HG03571 (cell line): ENCODE results near the gene SUSD5.
"Not testable (repeated sequence)": the region's sequence is repeated elsewhere in the genome, so short reads cannot be mapped to it uniquely, and the experiment has no call there.

Experiments
- ATAC-seq: cut with Tn5 transposase; IDR thresholded peaks from one replicate; pipeline ENCODE4 v1.9.1; 2021; ENCODE audit not compliant: unreplicated experiment

Gene SUSD5

DNA sequence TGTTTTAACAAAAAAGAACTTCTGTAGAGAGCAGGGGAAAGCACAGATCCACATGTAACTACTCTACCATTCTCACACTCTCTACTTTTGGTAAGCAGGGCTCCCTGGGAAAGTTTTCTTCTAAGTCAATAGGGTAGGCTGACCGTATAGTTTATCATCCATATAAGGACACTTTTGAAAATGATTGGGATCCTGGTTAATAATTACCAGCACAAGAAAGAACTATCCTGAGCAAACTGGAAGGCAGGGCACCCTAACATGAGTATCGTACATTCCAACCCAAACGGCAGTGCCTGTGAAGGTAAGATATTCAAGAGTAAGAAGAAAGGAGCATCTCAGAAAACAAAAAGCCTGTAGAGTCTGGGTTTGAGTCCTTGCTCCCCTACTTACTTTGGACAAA lies 22.1 kb downstream of the SUSD5 start:
- no peak for ATAC-seq

DNA sequence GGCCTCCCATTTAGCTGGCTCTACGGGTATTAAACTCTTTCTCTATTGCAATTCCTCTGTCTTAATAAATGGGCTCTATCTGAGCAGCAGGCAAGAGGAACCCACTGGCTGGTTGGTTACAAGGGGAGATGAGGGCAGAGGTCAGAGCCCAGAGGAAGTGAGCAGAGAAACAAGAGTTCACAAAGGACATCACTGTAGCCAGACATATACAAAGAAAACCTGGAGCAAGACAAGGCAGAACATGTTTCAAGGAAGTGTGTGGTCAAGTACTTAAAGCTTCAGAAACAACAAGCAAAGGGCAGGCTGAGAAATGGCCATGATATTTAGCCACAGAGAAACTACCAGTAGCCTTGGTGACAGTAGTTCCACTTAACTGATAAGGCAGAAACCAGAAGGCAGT lies 24.3 kb downstream of the SUSD5 start:
- no peak for ATAC-seq

DNA sequence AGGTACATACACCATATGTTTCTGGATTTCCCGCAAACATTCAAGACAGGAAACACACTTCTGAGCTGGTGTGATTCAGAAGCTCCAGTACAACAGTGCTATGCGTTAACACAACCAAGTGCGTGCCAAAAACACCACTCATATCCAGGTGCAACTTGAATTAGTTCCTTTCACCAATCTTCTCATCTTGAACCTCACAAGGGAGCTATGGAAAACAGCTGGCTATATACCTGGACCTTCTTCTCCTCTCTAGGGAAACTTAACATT lies 31.3 kb downstream of the SUSD5 start:
- ATAC-seq = no peak

DNA sequence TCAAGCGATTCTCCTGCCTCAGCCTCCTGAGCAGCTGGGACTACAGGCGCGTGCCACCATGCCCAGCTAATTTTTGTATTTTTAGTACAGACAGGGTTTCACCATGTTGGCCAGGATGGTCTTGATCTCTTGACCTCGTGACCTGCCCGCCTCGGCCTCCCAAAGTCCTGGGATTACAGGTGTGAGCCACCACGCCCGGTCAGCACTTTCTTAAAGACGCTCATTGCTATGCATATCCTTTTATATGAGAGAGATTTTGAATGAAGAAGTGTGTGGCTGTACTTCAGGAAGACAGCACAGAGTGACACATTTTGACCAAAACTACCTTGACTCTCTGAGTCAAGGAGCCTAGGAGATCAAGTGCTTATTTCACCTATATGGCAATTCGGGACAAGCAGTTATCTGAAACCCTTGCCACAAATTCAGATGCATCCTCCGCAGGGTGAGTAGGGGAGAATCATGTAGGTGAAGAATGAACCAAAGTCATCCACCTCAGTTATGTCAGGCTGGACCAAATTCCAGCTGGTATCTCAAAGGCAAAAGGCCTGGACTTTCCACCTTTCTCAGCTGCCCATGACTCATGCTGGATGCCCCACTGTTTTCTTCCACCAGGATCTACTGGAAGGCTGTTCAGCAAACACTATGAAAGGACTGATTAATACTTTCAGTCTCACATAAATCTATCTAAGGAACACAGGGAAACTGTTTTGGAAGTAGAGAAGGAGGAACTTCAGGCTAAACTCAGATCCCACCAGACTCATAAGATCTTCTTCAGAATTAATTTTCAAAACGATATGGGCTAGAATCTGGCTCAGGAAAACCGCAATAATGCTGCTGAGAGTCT lies 31.9 kb downstream of the SUSD5 start:
- no peak for ATAC-seq

DNA sequence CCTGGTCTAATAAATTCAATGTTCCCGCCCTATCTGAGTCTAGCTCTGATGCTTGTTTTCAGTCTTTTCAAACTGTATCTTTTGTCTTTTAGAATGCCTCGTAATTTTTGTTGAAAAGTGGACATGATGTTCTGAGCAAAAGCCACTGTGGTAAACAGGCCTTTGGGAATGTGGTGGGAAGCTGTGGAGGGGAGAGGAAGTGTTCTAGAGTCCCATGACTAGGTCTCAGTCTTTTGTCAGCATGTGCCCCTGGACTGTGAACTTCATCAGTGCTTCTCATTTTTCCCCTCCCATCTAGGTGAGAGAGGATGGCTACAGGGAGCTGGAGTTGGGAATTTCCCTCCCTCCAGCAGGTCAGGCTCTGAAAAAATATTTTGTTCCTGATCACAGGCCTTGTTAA lies 33.7 kb downstream of the SUSD5 start:
- no peak for ATAC-seq

DNA sequence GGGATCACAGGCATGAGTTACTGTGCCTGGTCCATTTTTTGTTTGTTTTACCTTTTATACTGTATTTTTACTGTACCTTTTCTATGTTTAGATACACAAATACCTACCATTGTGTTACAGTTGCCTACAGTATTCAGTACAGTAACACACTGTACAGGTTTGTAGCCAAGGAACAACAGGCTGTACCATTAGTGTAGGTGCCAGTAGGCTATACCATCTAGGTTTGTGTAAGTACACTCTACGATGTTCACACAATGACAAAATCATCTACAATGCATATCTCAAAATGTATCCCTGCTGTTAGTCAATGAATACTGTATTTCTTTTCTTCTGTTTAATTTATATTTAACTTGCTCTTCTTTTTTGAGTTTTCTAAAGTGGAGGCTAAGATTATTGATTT lies 37.0 kb downstream of the SUSD5 start:
- not testable (repeated sequence) for ATAC-seq

DNA sequence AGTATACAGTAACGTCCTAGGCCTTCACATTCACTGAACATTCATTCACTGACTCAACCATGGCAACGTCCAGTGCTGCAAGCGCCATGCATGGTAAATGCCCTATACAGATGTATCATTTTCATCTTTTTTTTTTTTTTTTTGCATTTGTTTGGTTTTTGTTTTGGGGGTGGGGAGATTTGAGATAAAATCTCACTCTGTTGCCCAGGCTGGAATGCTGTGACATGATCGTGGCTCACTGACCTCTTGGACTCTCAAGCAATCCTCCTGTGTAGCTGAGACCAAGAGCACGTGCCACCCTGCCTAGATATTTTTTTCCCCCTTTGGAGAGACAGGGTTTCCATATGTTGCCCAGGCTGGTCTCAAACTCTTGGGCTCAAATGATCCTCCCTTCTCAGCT lies 37.4 kb downstream of the SUSD5 start:
- no peak for ATAC-seq

DNA sequence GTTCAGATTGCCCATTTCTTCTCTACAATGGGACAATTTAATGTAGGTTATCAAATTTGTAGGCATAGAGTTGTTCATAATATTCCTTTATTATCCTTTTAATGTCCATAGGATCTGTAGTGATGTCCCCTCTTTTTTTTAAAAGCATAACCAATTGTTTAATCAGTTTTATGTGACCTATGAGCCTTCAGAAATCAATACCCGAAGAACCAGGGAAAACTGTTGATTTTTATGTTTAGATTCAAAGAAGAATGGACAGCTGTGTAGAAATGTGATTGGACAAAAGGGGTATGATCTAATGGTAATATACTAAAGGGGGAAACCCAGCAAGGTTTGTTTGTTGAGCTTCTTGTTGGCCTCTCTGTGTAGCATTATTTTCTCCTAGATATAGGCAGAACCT lies 39.5 kb downstream of the SUSD5 start:
- no peak for ATAC-seq

DNA sequence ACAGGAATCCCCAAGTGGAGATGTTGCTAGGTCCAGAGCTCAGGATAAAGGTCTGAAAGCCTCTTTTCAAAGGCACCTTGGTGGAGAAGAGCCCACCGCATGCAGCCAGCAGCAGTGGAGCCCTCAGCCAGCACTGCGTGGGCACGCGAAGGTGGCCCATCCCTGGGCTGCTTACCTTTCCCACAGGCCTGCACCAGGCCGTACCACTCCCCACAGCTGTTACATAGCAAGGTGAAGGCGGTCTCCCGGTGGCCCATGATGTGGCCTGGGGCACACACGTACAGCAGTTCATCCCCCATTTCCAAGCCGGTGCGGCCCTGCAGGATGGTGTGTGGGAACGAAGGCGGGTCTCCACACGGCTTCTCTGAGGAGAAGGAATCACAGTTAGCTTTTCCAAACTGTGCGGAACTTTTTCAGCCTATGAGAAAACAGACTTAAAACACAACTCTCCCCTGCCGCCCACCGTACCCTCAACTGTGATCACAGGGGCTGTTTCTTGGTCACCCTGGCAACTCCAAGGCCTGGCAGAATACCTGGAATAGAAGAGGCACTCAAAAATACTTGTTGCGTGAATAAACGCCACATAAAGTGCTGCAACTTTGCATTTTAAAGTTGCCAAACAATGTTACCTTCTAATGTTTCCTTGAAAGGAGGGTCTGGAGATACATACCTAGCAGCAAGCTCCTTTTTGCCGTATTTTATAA lies 43.7 kb downstream of the SUSD5 start:
- no peak for ATAC-seq

DNA sequence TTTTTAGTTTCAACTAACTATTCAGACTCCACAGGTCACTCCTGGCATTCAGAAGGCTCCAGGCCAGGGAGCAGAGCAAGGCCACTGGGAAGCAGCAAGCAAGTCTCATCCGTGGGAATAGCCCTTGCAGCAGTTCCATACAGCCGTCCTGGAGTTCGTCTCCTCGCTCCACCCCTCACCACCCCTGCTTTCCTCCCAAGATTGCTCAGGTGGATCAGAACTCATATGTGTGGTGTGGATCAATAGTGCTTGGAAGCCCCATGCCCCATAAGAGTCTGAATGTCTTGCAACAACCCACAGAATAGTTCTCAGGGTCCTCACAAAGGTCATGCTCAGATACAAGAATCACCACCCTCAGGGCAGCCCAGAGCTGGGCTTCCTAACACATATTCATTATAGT lies 44.5 kb downstream of the SUSD5 start:
- ATAC-seq = no peak

DNA sequence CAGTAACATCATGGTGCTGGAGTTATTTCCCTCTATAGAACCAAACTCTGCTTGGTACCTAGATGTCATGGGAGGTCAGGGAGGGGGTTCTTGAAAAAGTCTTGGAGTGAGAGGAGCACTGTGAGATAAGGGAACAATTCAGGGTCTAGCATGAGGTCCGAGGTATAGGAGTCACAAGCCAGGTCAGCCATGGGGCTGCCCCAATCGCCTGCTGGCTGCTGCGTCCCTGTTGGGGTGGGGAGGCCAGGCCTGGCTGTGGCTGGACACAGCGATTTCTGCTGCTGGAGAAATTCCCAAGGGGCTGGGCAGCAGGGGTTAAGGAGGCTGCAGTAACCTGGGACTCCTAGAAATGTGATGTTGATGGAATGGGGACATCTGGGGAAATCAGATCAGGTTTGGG lies 44.9 kb downstream of the SUSD5 start:
- no peak for ATAC-seq

DNA sequence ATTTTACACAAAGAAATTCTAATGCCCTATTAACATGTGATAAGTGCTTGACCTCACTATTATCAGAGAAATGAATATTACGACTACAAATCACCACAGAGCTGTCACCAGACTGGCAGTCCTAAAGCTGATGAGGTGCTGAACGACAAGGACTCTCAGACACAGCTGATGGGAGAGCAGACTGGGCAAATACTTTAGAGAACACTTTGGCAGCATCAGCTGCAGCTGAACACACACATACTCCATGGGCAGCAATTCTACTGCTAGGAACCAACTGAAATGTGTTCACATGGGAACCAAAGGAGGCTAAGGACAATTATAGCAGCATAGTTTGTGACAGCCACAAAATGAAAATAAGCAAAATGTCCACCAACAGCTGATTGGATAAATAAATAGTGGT lies 45.5 kb downstream of the SUSD5 start:
- ATAC-seq = no peak

DNA sequence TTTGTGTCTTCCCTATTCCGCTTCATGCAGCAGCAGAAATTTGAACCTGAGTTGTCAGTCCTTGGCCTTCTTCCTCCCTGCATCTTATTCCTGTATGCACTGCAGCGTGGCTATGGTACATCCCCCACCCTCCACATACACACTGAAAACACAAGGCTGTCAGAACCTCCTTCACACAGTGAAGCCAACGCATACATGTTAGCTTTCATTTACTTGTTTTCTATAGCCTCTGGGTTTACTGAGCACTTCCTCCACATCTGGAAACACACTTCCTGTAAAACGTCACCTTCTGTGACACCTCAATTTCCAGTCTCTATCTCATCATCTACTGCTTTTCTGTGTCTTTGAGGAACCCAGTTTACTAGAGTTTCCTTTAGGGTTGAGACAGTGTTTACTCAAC lies 47.0 kb downstream of the SUSD5 start:
- no peak for ATAC-seq

DNA sequence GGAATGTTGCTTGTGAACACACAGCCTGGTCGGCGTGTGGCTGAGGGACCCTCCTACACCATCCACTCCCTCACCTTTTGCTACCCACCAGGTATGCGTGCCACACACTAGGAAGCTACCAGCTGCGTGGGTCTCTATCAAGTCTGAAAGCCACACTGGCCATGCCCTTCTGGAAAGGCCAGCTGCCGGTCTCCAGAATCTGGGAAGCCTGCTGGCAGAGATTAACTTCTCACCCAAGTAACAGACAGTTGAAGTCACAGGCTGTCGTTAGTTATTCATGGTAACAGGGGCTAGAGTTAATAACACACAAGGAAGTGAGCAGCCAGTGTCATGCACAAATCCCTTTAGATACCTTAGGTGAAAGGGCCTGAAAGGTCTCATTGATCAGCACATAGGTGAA lies 48.1 kb downstream of the SUSD5 start:
- ATAC-seq = no peak

DNA sequence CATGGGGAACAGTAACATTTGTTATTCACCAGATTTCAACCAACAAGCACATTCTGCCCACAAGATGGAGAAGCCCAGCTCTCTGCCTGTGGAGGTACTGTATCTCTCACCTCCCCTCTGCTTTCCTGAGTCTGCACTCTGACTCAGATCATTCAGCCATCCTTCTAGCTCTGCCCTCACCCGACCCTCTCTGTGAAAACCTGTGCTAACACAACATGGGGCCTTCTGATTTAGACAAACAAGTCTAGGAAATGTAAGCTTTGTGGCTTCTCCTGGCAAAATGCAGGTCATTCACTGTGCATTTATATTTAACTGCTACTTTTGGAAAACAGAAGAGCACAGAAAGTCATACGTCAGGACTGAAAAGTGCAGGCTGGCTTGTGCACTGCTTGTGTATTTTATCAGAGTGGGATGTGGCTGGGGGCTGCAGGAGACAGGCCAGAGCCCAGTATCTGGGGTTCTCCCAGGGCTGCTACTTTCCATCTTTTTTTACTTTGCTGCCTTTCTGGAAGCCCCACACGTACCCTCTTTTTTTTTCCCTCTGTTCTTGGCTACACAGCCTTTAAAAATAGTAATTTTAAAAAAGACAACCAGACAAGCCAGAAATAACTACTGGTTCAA lies 50.8 kb downstream of the SUSD5 start:
- no peak for ATAC-seq

DNA sequence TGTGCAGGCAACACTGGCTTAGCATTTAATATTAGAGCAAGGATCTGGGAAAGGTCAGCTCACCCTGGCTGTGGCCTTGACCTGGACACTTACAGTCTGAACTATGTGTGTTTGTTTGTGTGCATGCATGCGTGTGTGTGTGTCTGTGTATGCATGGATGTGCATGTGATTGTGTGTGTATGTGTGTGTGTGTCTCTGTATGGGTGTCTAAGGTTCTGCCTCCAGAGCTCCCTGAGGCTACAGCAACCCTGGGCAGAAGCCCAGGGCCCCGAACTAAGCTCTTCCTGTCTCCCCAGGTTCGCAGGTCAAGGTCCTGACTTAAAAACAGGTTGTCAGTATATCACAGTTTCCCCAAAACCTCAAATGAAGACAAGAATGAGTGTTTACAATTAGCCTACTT lies 51.3 kb downstream of the SUSD5 start:
- ATAC-seq = no peak

DNA sequence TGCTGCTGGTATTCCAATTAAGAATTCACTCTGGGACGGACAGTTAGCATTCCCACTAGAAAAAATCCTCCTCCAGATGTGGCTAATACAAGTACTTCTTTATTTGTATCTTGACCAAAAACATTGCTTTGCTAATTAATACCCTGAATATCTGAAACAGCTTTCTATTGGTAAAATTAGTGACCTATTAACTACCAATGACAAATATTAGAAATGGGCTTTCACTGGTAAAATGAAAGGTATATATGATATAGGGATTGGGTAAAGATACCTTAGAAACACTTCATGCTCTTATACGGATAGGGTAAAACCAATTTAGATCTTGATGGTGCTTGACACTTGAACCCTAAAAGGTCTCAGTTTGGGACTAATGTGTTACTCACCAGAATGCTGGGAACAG lies 52.5 kb downstream of the SUSD5 start:
- ATAC-seq = no peak

DNA sequence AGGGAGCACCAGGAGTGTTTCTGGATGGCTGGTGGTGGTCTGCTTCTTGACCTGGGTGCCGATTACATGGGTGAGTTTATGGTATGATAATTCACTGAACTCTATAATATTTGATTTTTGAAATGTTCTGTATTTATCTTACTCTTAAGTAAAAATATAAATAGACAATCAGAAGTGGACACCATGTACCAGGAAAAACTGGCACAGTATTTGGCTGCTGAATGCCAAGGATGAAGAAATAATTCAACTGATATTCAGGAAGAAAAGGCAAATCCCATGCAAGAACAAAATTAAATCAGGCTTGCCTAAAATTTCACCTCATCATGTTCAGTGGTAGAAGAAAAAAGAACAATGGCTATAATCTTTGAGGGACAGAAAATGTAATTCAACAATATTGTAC lies 53.2 kb downstream of the SUSD5 start:
- no peak for ATAC-seq

DNA sequence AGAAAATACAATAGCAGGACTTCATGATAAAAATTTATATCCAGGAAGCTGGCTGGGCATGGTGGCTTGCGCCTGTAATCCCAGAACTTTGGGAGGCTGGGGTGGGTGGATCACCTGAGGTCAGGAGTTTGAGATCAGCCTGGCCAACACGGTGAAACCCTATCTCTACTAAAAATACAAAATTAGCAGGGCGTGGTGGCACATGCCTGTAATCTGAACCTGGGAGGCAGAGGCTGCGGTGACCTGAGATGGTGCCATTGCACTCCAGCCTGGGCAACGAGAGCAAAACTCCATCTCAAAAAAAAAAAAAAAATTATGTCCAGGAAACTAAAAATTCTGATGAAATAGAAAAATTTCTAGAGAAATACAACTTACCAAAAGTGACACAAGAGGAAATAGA lies 56.0 kb downstream of the SUSD5 start:
- not testable (repeated sequence) for ATAC-seq

DNA sequence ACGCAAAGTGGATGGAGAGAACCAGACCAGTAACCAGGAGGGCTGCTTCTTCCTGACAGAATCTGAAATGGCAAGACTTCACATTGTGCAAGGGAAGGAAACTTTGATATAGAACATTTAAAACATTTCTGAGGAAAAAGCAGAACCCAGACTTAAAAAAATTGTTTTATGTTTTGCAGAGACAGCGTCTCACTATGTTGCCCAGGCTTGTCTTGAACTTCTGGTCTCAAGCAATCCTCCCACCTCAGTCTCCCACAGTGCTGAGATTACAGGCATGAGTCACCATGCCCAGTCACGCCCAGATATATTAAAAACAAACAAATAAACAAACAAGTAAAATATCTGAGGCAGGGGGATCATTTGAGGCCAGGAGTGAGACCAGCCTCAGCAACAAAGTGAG lies 58.6 kb downstream of the SUSD5 start:
- no peak for ATAC-seq

DNA sequence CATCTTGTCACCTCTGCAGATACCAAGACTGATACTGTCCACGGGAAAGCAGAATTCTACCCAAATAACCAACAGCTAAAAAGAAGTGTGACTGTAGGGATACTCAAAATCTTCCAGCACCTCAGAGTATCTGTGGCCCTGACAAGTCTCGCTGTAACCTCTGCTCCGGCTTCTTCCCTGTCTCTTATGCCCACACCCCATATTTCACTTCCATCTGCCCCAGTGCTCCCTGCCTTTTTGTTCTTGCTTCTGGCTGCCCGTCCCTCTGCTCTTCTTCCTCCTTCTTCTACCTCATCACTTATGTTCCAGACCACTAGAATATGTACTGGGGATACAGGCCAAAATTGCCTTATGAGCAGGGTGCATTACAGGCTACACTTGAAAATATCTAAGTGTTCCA lies 59.4 kb downstream of the SUSD5 start:
- ATAC-seq = no peak

DNA sequence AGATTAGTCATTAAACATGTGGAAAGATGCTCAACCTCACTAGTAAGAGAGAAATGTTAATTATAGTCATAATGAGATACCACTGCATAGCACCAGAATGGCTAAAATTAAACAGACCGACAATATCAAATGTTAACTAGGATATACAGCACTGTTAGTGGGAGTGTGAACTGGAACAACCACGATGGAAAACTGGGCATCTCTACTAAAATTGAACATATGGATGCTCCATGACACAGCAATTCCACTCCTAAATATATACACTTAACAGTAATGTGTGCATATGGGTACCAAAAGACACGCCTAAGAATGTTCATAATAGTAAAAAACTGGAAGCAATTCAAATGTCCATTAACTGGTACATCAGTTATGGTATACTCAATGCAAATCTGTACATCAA lies 63.3 kb downstream of the SUSD5 start:
- no peak for ATAC-seq

DNA sequence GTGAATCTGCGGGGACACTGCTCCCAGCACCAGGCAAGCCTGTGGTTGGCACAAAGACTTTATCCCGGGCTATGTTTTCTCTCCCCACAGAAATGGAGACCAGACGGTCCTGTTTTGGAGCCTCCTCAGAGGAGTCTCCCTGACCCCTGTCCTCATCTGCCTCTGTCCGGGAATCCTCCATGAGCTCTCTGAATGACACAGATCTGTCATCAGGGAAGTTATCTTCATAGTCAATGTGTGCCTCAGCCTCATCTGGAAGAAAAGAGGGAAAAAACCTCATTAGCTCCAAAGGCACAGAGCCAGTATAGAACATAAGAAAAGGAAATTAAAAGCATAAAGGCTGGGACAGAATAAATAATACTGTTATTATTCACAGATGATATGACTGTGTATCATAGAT lies 64.8 kb downstream of the SUSD5 start:
- ATAC-seq = no peak
